SU-DHL-6 (cell line): ENCODE results near the gene JMJD4.

Source experiments
- EZH2phosphoT487 ChIP-seq: fragments of 200-600 bp; sonication (generic), shearing (Covaris generic); conservative IDR thresholded peaks from 2 replicates; pipeline ENCODE4 v1.6.1; 2018; ENCODE audit warnings: mild to moderate bottlenecking, antibody characterized with exemption, low read length, moderate library complexity, mixed read lengths
- TF ChIP-seq, protein P1 (sequence below): fragments of 200-600 bp; sonication (generic); IDR thresholded peaks from one replicate; pipeline ENCODE4 v1.5.1; 2017; ENCODE audit warnings: antibody characterized with exemption, mild to moderate bottlenecking, low read length, moderate library complexity; ENCODE audit not compliant: insufficient read depth, poor library complexity, severe bottlenecking

GRCh38 chr1:227780101-227781044, 45.3 kb upstream of the JMJD4 start:
- TF ChIP-seq, protein P1, sequence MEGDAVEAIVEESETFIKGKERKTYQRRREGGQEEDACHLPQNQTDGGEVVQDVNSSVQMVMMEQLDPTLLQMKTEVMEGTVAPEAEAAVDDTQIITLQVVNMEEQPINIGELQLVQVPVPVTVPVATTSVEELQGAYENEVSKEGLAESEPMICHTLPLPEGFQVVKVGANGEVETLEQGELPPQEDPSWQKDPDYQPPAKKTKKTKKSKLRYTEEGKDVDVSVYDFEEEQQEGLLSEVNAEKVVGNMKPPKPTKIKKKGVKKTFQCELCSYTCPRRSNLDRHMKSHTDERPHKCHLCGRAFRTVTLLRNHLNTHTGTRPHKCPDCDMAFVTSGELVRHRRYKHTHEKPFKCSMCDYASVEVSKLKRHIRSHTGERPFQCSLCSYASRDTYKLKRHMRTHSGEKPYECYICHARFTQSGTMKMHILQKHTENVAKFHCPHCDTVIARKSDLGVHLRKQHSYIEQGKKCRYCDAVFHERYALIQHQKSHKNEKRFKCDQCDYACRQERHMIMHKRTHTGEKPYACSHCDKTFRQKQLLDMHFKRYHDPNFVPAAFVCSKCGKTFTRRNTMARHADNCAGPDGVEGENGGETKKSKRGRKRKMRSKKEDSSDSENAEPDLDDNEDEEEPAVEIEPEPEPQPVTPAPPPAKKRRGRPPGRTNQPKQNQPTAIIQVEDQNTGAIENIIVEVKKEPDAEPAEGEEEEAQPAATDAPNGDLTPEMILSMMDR: no peak
- no peak for TF ChIP-seq EZH2phosphoT487
